Stimulated activated CD4-positive, alpha-beta T cell treated with anti-CD3 and anti-CD28 coated beads, Interleukin-12 subunit alpha, Interleukin-12 subunit beta, amount 100 ng/mL, for 48 hours (primary cell): ENCODE measurements around the gene RREB1.

Source experiments
- DNase-seq, 3 donors: peaks; one replicate each; pipeline ENCODE4 v3.0.0-alpha.2; 2020; ENCODE audit warnings: low read depth in 2 of 3, low spot score in 1 of 3

The RREB1 gene

GRCh38 chr6:7121700-7122241, 14.0 kb downstream of the RREB1 start:
- DNase-seq = no peak

- DNase-seq = no peak
These were observed 14.9 kb downstream of the RREB1 start for GRCh38 chr6:7122684-7123083.

GRCh38 chr6:7124114-7124513, 16.4 kb downstream of the RREB1 start:
- DNase-seq = no peak

- no peak for DNase-seq
These were observed 16.9 kb downstream of the RREB1 start for GRCh38 chr6:7124636-7125035.

- no peak for DNase-seq
These were observed 17.5 kb downstream of the RREB1 start for GRCh38 chr6:7125290-7125689.

GRCh38 chr6:7126754-7127153, 19.0 kb downstream of the RREB1 start:
- DNase-seq = no peak

- DNase-seq = no peak
These were observed 19.9 kb downstream of the RREB1 start for GRCh38 chr6:7127680-7128079.

- no peak for DNase-seq
These were observed 21.6 kb downstream of the RREB1 start for GRCh38 chr6:7129360-7129759.

- DNase-seq = no peak
These were observed 22.2 kb downstream of the RREB1 start for GRCh38 chr6:7129784-7130569.

- DNase-seq = no peak
These were observed 23.6 kb downstream of the RREB1 start for GRCh38 chr6:7131390-7131789.

GRCh38 chr6:7132398-7133035, 24.8 kb downstream of the RREB1 start:
- no peak for DNase-seq

GRCh38 chr6:7134999-7135745, 27.4 kb downstream of the RREB1 start:
- DNase-seq = no peak

GRCh38 chr6:7135755-7136154, 28.0 kb downstream of the RREB1 start:
- DNase-seq = no peak

- DNase-seq = no peak
These were observed 29.1 kb downstream of the RREB1 start for GRCh38 chr6:7136859-7137334.

GRCh38 chr6:7137335-7138045, 29.7 kb downstream of the RREB1 start:
- peak; percentile 58 to 67 (median 61) for DNase-seq

- no peak for DNase-seq
These were observed 30.3 kb downstream of the RREB1 start for GRCh38 chr6:7138046-7138531.

GRCh38 chr6:7138921-7139358, 31.2 kb downstream of the RREB1 start:
- no peak for DNase-seq

- DNase-seq = no peak
These were observed 32.2 kb downstream of the RREB1 start for GRCh38 chr6:7139835-7140470.

- DNase-seq = peak; percentile 70 to 80 (median 72)
These were observed 33.0 kb downstream of the RREB1 start for GRCh38 chr6:7140631-7141378.
